Panc1 (cell line): ENCODE measurements around the gene POLG. TPM values are rescaled to one million over a fixed set of nuclear protein-coding genes. Genes with fewer than 3 reads are reported as not detected.

Experiments used
- ATAC-seq: fragments of 200-7000 bp; cut with Tn5 transposase; 2 replicates; pipeline ENCODE4 v1.9.1; 2020; ENCODE audit warnings: mild to moderate bottlenecking, moderate library complexity
- BruUV-seq: library from RNA; stranded (reverse); fragments of 400-500 nt; replicated peaks from 2 replicates; lab custom pipeline; 2021; lab: Mats Ljungman, UMichigan
- CTCF ChIA-PET: fragments of 300-600 bp; sonication (Branson Sonifier 250); formaldehyde crosslinking; loops from one replicate; lab custom pipeline; 2022; ENCODE audit warnings: antibody characterized with exemption; lab: Charles Lee
- POLR2A ChIA-PET: fragments of 300-600 bp; sonication (Branson Sonifier 250); formaldehyde crosslinking; loops from one replicate; lab custom pipeline; 2022; ENCODE audit warnings: antibody characterized with exemption; lab: Charles Lee
- DNase-seq: peaks from one replicate; pipeline ENCODE4 v3.0.0-alpha.2; 2010; ENCODE audit warnings: low read depth, low spot score
- H3K27ac ChIP-seq: 2 replicates; pipeline ENCODE4 v1.5.1; 2011; ENCODE audit warnings: mild to moderate bottlenecking, low read length, inconsistent platforms
- H3K27me3 ChIP-seq: fragments of 200-500 bp; sonication (Bioruptor generic); 2 replicates; pipeline ENCODE4 v1.6.0; 2014; ENCODE audit warnings: low read length, inconsistent platforms; ENCODE audit not compliant: control insufficient read depth, insufficient read depth
- H3K36me3 ChIP-seq: fragments of 200-500 bp; sonication (Bioruptor generic); 2 replicates; pipeline ENCODE4 v1.5.1; 2014; ENCODE audit warnings: inconsistent platforms, mild to moderate bottlenecking, low read length, moderate library complexity; ENCODE audit not compliant: control insufficient read depth, insufficient read depth
- H3K4me1 ChIP-seq: 2 replicates; pipeline ENCODE4 v1.5.1; 2011; ENCODE audit warnings: inconsistent platforms, mild to moderate bottlenecking, low read length, moderate library complexity; ENCODE audit not compliant: control insufficient read depth, insufficient read depth
- H3K4me3 ChIP-seq, 2 experiments: 2 replicates each; pipeline ENCODE4 v1.5.1; 2011 to 2012; ENCODE audit warnings: low read depth in 2 of 2, low read length in 2 of 2, mild to moderate bottlenecking in 2 of 2, inconsistent platforms in 1 of 2, moderate library complexity in 1 of 2
- H3K9me3 ChIP-seq: fragments of 200-500 bp; sonication (Bioruptor generic); 2 replicates; pipeline ENCODE4 v1.5.1; 2014; ENCODE audit warnings: low read depth, mild to moderate bottlenecking, inconsistent platforms, low read length, moderate library complexity; ENCODE audit not compliant: control insufficient read depth, insufficient read depth
- POLR2AphosphoS5 ChIP-seq: IDR thresholded peaks from 2 replicates; pipeline ENCODE4 v1.6.1; 2012; ENCODE audit warnings: mild to moderate bottlenecking, low read depth, low read length, moderate library complexity
- SIN3A ChIP-seq: IDR thresholded peaks from 2 replicates; pipeline ENCODE4 v1.6.1; 2012; ENCODE audit warnings: low read depth, mild to moderate bottlenecking, low read length, moderate library complexity, borderline replicate concordance; ENCODE audit not compliant: insufficient read depth
- TCF7L2 ChIP-seq: IDR thresholded peaks from 2 replicates; pipeline ENCODE4 v1.6.1; 2011; ENCODE audit warnings: mild to moderate bottlenecking, low read depth, low read length, inconsistent platforms
- in situ Hi-C: cut with HindIII; loops from 2 replicates; pipeline ENCODE4 v1.10.0; 2016; ENCODE audit warnings: low sequenced_read_pairs, low pct_unique_long_range_greater_than_20kb
- intact Hi-C: fragments of 100-400 bp; cut with micrococcal nuclease; formaldehyde crosslinking; loops from one replicate; pipeline ENCODE4 v1.10.0; 2022; ENCODE audit not compliant: unreplicated experiment
- total RNA-seq: library from RNA; stranded (reverse); gene quantifications from one replicate; pipeline ENCODE4 v1.2.1, GENCODE V29; 2021; ENCODE audit not compliant: unreplicated experiment
- TF ChIP-seq, protein P1 (sequence below), 2 experiments: IDR thresholded peaks; 2 replicates each; pipeline ENCODE4 v1.6.1; 2011 to 2012; ENCODE audit warnings: low read depth in 2 of 2, control low read depth in 1 of 2, low read length in 1 of 2, mild to moderate bottlenecking in 1 of 2, moderate library complexity in 1 of 2; ENCODE audit not compliant: insufficient read depth in 1 of 2
- TF ChIP-seq, protein P2 (sequence below): fragments of 450-650 bp; IDR thresholded peaks from 2 replicates; pipeline ENCODE4 v1.5.1; 2017; ENCODE audit warnings: mild to moderate bottlenecking

Gene POLG
- total RNA-seq, 1 experiment from 2014 or later: 95.2 TPM

DNA sequence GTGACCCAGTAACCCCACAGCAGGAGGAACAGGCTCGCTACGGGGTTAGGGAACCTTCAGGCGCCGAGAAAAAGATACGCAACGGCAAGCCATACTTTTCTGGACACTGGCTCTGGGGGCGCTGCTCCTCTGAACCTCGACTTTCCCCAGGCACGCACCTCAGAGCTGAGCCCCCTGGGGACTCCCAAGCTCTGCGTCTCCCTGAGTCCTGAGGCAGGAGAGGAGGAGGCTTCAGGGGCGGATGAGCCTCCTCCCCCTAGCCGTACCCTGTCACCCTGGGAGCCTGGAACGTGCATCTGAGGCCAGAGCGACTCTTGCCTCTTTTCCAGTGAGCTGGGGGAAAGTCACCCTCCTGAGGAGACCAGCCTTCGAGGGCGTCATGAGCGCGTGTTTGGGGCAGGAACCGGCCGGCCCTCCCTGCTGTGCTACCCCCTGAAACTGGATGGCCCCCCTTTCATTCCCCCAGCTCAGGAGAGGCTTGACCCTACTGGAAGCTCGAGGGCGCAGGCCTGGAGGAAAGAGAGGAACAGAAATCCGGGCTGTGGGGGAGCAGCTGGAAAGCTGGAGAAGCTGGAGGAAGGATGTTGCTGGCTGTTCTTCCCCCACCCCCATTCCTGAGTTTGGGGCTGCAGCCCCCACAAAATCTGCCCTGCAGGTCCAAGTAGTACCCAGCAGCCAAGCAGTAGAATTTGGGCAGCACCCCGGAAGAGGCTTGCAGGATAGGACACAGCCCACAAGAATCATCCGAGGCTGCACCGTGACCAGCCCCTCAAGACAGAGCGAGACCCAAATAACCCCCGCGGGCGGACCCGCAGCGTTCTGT lies 25.1 kb upstream of the POLG start:
- peaks cover 27% of the 10 kb centered on the region for H3K27me3 ChIP-seq

DNA sequence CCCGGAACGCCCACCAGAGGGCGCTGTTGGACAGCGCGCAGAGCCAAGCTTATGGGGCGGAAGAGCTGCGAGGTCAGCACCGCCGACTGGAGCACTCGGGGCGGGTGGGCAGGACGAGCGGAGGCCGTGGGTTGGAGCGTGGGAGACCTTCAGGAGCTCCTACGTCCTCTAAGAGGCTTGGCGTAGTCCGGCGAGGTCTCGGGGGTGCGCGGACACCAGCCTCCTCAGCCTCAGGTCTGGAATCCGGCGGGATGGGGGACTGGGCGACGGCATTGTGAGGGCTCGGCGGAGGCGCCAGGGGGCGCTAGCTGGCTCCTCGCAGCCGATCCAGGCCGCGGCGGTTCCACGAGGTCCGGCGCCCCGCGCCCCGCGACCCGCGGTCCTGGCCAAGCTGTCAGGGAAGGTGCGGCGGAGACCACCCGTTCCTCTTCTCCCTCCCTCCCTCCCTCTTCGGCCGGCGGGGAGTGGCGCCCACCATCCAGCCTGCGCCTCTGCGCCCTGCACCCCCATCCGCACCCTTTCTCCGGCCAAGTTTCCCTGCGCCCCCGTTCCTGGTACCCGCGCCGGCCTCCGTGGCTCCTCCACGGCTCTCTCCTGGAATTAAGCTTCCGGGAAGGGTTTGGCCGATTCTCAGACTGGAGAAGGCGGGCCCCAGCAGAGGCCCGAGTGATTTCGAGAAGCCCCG lies 24.3 kb upstream of the POLG start:
- in situ Hi-C loops (no loop called here), intact Hi-C loops (loop anchor here (1.0 to 2.0 kb wide), 2 partner anchors 71 to 114 kb away; no protein-coding TSS in a partner anchor)
- peak; percentile 88 for ATAC-seq
- peak; percentile 65 for DNase-seq
- Histone ChIP-seq H3K36me3 (no peaks in the 10 kb centered on the region), H3K27me3 (peaks cover 28% of the 10 kb centered on the region), H3K27ac (no peak overlapping the region), H3K4me1 (peaks cover 2% of the 10 kb centered on the region; the same call in 1 of the 2 replicates), H3K4me3 (peak overlapping the region; percentile 44 to 55; a peak in 3 of 4 replicates), H3K9me3 (no peaks in the 10 kb centered on the region)
- ChIA-PET POLR2A (interaction anchor here (0.7 kb wide), 1 partner anchor 267 kb away, joined by 17 read pairs; no protein-coding TSS in a partner anchor), CTCF (interaction anchor here (0.5 to 2.5 kb wide), 22 partner anchors 9 to 440 kb away, joined by 3 to 29 read pairs (median 4); no protein-coding TSS in a partner anchor)
- no peak for TF ChIP-seq TCF7L2
- TF ChIP-seq, protein P1, sequence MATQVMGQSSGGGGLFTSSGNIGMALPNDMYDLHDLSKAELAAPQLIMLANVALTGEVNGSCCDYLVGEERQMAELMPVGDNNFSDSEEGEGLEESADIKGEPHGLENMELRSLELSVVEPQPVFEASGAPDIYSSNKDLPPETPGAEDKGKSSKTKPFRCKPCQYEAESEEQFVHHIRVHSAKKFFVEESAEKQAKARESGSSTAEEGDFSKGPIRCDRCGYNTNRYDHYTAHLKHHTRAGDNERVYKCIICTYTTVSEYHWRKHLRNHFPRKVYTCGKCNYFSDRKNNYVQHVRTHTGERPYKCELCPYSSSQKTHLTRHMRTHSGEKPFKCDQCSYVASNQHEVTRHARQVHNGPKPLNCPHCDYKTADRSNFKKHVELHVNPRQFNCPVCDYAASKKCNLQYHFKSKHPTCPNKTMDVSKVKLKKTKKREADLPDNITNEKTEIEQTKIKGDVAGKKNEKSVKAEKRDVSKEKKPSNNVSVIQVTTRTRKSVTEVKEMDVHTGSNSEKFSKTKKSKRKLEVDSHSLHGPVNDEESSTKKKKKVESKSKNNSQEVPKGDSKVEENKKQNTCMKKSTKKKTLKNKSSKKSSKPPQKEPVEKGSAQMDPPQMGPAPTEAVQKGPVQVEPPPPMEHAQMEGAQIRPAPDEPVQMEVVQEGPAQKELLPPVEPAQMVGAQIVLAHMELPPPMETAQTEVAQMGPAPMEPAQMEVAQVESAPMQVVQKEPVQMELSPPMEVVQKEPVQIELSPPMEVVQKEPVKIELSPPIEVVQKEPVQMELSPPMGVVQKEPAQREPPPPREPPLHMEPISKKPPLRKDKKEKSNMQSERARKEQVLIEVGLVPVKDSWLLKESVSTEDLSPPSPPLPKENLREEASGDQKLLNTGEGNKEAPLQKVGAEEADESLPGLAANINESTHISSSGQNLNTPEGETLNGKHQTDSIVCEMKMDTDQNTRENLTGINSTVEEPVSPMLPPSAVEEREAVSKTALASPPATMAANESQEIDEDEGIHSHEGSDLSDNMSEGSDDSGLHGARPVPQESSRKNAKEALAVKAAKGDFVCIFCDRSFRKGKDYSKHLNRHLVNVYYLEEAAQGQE (IDR thresholded peaks at IDR 0.05; ENCODE audit: insufficient read depth in 1 of 2, low read depth in 2 of 2, low read length in 1 of 2): peak in 1 of 2 experiments; percentile 70; a peak in 2 of 4 replicates
- TF ChIP-seq POLR2AphosphoS5: no peak
- TF ChIP-seq SIN3A: 0 out of 2 replicates have a peak, but pooled peaks have one; percentile 32
- TF ChIP-seq, protein P2, sequence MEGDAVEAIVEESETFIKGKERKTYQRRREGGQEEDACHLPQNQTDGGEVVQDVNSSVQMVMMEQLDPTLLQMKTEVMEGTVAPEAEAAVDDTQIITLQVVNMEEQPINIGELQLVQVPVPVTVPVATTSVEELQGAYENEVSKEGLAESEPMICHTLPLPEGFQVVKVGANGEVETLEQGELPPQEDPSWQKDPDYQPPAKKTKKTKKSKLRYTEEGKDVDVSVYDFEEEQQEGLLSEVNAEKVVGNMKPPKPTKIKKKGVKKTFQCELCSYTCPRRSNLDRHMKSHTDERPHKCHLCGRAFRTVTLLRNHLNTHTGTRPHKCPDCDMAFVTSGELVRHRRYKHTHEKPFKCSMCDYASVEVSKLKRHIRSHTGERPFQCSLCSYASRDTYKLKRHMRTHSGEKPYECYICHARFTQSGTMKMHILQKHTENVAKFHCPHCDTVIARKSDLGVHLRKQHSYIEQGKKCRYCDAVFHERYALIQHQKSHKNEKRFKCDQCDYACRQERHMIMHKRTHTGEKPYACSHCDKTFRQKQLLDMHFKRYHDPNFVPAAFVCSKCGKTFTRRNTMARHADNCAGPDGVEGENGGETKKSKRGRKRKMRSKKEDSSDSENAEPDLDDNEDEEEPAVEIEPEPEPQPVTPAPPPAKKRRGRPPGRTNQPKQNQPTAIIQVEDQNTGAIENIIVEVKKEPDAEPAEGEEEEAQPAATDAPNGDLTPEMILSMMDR: peak; percentile 99
- no TSS peak for BruUV-seq

More for the DNA sequence above, 25.1 kb upstream of the POLG start:
- in situ Hi-C loops (loop anchor here (5.0 kb wide), 1 partner anchor 78 kb away; no protein-coding TSS in a partner anchor), intact Hi-C loops (loop anchor here (1.0 to 2.0 kb wide), 2 partner anchors 71 to 113 kb away; no protein-coding TSS in a partner anchor)
- H3K27ac ChIP-seq: no peak overlapping the region
- POLR2A ChIA-PET: interaction anchor here (0.7 kb wide), 1 partner anchor 268 kb away, joined by 17 read pairs; no protein-coding TSS in a partner anchor
- no peaks in the 10 kb centered on the region for H3K36me3 ChIP-seq
- H3K4me1 ChIP-seq: peaks cover 2% of the 10 kb centered on the region; the same call in 1 of the 2 replicates
- CTCF ChIA-PET: interaction anchor here (0.7 to 2.5 kb wide), 14 partner anchors 8 to 441 kb away, joined by 3 to 29 read pairs (median 4); no protein-coding TSS in a partner anchor
- DNase-seq (no peak), ATAC-seq (no peak)
- H3K4me3 ChIP-seq: peak overlapping the region in 1 of 2 experiments; percentile 44; a peak in 1 of 4 replicates
- no peaks in the 10 kb centered on the region for H3K9me3 ChIP-seq
- no TSS peak for BruUV-seq
- TF ChIP-seq, protein P1 (IDR thresholded peaks at IDR 0.05; ENCODE audit: insufficient read depth in 1 of 2, low read depth in 2 of 2, low read length in 1 of 2): no peak
- TF ChIP-seq, protein P2: no peak
- TF ChIP-seq POLR2AphosphoS5 (no peak), SIN3A (no peak), TCF7L2 (no peak)
